HG03469 (cell line): ENCODE measurements around the gene FAM228A.
"Not testable (repeated sequence)": the region's sequence is repeated elsewhere in the genome, so short reads cannot be mapped to it uniquely, and the experiment has no call there.

Experiments used
- ATAC-seq: cut with Tn5 transposase; IDR thresholded peaks from one replicate; pipeline ENCODE4 v1.9.1; 2021; ENCODE audit warnings: mild to moderate bottlenecking, moderate library complexity, moderate number of reproducible peaks; ENCODE audit not compliant: unreplicated experiment

The FAM228A gene

GRCh38 chr2:24190503-24190902 lies 15.7 kb downstream of the FAM228A start:
- ATAC-seq = no peak

DNA sequence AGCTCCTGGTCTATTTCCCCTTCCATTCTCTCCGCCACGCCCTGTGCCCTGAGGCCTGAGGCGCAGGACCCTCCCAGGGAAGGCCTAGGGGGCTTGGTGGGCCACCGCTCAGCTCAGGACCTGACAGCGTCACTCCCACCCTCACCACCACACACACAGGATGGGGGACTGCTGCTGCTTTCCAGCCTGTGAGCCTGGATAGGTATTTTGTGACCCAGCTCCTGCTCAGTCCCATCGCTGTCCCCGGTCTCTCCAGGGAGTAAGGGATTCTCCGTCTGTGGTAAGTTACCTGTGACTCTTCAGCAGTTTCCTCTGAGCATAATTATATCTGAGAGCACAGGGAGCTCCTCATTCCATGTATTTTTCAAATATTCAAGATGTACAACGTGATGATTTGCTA lies 16.3 kb downstream of the FAM228A start:
- no peak for ATAC-seq

DNA sequence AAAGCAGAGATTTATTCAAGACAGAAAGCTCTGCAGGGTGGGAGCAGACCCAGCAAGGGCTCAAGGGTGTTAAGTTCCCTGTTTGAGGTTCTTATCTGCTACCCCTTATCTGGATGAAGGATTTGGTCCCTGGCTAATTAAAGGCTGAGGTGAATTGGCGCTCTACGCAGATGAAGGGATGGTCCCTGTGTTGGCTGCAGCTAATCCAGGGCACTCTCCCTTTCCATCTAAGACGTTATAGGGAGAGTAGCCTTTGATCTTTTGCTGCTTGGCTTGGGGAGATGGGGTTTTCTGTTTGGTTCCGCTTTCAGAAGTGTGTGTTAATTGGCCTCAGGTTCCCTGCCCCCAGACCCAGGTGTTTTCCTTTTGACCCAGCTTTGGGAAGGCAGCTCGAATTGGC lies 17.0 kb downstream of the FAM228A start:
- ATAC-seq = no peak

DNA sequence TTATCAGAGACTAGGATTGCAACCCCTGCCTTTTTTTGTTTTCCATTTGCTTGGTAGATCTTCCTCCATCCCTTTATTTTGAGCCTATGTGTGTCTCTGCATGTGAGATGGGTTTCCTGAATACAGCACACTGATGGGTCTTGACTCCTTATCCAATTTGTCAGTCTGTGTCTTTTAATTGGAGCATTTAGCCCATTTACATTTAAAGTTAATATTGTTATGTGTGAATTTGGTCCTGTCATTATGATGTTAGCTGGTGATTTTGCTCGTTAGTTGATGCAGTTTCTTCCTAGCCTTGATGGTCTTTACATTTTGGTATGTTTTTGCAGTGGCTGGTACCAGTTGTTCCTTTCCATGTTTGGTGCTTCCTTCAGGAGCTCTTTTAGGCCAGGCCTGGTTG lies 22.4 kb downstream of the FAM228A start:
- ATAC-seq = not testable (repeated sequence)

GRCh38 chr2:24199968-24200590 lies 25.2 kb downstream of the FAM228A start:
- no peak for ATAC-seq

- ATAC-seq = no peak
Observed at GRCh38 chr2:24200799-24201198, 25.9 kb downstream of the FAM228A start.

- ATAC-seq = no peak
Observed at GRCh38 chr2:24203029-24203786, 28.4 kb downstream of the FAM228A start.

- no peak for ATAC-seq
Observed at GRCh38 chr2:24203787-24204150, 28.9 kb downstream of the FAM228A start.

DNA sequence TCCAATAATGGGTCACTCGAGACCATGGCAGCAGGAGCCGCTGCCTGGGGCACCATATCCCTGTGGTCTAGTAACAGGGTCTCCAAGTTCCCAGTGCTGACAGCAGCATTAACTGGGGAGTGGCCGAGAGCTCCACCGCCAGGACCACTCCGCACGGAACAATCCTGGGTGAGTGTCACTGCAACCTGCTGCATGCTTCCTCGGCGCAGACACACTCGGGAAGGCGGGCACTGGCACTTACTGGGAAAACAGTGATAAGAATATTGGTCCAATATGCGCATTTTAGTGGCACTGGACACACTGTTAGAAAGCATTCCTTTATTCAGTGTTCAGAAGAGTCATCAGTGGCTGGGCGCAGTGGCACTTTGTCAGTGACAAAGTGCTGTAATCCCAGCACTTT lies 29.7 kb downstream of the FAM228A start:
- ATAC-seq = no peak

DNA sequence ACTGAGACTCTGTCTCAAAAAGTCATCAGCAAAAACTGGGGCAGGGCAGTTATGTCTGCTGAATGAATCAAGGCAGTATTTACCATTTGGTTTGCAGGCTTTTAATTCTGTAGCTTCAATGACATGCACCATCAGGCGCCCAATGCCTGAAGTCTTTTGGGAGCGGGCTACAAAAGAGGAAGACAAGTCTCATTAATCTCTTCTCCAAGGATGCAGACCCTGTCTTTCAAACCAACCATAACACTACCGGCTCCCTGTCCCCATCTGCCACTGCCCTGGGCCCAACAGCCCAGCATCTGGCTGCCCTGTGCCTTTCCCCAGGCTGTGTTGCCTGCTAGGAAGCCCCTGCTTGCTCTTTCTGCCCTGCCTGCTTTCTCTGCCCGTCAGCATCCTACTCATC lies 30.3 kb downstream of the FAM228A start:
- no peak for ATAC-seq

DNA sequence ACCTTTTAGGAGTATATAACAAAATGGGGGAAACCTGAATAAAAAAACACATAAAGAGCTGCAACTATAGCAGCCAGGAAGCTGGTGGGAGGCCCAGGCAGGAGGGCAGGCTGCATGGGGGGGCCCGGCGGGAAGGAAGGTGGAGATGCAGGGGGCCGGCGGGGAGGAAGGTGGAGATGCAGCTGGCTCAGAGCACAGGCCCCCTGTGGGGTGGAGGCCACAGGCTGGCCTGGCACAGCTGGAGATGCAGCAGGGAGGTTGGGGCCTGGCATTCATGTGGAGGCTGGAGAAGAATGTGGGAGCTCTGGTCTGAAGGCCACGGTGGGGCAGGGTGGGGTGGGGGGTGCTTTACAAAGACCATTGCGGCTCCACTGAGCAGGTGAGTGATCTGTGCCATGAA lies 31.4 kb downstream of the FAM228A start:
- ATAC-seq = no peak

GRCh38 chr2:24206714-24207113 lies 31.9 kb downstream of the FAM228A start:
- no peak for ATAC-seq

DNA sequence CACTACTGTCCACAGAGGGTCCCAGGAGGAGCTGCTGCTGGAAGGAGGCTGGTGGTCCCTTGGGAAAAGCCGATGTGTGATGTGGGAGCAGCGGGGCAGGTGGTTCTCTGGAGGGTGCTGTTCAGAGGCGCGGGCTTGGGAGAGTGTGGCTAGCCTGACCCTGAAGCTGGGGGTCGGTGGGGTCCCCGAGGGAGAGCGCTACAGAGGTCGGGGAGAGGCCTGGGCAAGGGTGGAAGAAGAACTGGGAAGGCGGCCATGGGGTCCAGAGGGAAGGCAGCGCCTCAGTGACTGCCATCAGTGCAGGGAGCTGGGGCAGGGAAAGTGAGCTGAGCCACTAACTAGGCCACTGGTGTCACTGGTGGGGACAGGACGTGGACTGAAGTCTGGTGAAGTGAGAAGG lies 32.5 kb downstream of the FAM228A start:
- no peak for ATAC-seq

DNA sequence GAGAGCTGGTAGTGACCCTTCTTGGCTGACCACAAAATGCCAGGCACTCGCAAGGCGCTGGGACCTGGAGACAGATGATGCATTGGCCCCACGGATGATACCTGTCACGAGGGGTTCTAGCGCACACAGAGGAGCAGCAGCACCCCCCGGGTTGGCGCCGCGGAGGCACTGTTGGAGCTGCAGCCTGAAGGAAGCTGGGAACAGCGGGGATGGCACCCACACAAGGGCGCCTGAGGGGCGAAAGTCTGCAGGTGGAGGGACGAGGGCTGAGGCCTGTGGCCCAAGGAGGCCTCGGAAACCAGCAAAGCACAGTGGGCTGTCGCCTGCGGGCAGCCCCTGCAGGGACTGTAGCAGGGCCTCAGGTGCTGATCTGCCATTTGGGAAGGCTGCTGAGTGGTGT lies 33.6 kb downstream of the FAM228A start:
- ATAC-seq = no peak

DNA sequence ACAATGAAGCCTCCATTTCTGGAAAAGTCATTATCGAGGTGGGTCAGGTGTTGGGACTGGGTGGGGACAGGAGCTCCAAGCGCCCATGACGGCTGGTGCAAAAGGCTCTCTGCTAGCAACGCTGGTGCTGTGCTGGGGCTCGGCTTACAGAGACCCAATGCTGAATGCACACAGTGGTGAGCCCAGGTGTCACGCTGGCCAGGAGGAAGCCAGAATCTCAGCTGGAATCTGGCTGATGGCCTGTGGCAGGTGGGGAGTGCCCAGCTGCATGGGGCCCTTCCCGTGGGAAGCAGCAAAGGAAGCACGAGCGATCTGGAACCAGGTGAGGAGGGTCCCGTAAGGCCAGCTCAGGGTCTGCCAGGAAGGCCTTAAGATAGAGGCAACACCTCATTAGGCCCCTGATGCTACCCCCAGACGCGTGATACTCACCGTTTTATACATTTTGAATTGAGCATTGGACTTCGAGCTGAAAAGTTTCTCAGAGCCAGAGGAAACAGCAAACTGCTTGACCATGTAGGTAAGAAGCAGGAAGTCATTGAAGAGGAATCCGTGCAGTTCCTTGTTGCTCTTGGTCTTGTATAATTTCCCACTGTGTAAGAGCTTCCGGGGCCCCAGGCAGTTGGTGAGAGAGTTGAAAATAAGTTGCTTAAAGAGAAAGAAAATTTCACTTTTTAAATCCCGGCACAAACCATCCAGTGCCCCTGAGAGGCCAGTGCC lies 34.7 kb downstream of the FAM228A start:
- ATAC-seq = no peak

DNA sequence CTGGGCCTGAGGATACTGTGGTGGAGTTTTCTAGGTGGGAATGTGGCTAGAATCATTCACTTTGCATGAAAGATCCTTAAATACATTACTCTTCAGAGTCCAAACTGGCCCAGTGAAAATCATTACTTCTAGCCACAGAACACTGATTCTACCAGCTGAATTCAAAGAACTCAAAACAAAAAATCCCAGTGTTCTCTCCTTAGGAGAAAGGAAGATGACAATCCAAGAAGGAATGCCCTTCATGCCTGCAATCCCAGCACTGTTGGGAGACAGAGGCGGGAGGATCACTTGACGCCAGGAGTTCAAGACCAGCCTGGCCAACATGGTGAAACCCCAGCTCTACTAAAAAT lies 35.2 kb downstream of the FAM228A start:
- no peak for ATAC-seq

DNA sequence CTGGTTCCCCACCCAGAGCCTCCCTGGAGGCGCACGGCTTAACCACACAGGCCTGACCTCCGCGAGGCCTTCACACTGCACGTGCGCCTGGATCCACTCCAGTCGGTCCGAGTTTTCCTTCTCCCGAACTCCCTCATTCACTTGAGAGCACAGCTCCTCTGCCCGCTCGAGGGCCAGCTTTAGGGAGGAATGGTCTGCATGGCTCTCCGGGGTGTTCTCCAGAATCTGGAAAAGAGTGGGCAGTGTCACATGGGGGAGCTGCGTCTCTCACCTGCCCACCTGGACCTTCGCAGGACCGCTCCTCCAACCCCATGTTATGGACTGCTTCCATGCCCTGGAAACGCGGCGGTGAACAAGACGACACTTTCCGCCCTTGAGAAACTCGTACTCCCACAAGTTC lies 35.9 kb downstream of the FAM228A start:
- ATAC-seq = no peak

- ATAC-seq = no peak
Observed at GRCh38 chr2:24211408-24211807, 36.6 kb downstream of the FAM228A start.

- ATAC-seq = peak; percentile 92
Observed at GRCh38 chr2:24214880-24215279, 40.0 kb downstream of the FAM228A start.

DNA sequence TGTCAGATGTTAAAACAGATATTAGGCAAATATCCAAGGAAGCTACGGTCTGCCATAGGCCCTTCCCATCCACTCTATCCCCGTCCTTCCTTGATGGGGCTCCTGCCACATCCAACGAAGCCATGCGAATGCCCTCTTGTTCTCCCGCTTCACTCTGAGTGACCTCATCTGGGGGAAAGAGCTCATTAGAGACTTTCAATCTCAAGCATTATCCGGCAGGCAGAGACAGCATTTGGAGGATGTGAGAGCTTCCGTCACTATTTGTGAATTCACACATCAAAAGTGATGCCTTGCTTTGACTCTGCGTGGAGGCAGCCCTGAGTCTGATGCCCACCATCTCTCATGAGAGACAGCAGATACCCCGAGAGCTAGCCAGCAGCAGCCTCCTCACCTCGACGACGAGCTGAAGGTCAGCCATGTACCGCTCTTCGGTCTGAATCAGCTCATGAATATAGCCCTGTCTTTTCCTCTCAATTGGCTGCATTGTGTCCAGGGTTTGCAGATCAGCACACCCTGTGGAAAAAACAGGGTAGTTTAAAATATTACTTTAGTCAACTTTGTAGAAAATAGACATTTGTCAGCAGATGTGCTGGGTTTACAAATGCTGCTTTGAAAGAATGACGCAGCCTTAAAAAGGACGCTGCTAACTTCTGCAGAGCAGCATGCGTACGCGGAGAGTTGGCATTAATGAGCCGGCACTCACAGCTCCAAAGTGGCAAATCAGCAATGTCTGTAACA lies 45.9 kb downstream of the FAM228A start:
- no peak for ATAC-seq

GRCh38 chr2:24221343-24222050 lies 46.6 kb downstream of the FAM228A start:
- ATAC-seq = no peak
